GM19351 (cell line): ENCODE data around the gene GRAMD1B.

Experiments
- ATAC-seq: cut with Tn5 transposase; IDR thresholded peaks from one replicate; pipeline ENCODE4 v1.9.1; 2021; ENCODE audit warnings: mild to moderate bottlenecking, moderate library complexity; ENCODE audit not compliant: unreplicated experiment

Gene GRAMD1B

GRCh38 chr11:123584737-123585136 lies 154.7 kb downstream of the GRAMD1B start:
- no peak for ATAC-seq

- ATAC-seq = no peak
These were observed 155.1 kb downstream of the GRAMD1B start for GRCh38 chr11:123585206-123585605.

DNA sequence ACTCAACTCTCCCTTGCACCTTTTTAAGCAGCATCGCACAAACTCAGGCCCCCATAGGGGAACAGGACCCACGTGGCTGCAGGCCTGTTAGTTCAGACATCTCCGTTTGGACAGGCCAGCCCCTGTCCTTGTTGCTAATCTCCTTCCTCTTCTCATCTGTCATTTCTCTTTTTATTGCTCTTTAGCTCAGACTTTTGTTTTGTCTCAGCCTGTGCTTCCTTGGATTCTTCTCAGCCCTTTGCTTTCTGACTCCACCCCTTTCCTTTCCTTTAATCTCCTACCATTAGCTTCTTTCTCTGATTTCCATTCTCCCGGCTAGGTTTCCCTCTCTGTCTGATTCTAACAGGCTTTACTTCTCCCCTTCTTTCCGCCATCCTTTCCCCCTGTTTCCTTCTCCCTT lies 155.6 kb downstream of the GRAMD1B start:
- no peak for ATAC-seq

DNA sequence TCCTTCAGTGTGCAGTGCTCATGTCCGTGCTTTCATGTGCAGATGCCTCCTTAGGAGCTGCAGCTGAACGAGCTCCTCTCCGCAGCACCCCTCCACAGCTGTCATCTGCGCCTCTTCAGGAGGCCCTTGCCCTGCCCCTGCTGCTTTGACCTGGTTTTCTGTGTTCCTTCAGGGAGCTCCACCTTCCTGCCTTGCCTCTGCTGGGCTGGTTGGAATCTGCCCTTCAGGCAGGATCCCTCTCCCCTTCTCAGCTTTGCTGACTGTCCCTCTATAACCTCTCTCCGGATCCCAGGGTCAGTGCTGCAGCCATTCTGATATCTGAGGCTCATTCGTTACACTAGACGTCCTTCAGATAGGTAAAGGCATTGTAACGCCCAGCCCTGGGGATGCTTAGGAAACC lies 156.5 kb downstream of the GRAMD1B start:
- ATAC-seq = no peak

GRCh38 chr11:123587044-123587443 lies 157.0 kb downstream of the GRAMD1B start:
- ATAC-seq = no peak

DNA sequence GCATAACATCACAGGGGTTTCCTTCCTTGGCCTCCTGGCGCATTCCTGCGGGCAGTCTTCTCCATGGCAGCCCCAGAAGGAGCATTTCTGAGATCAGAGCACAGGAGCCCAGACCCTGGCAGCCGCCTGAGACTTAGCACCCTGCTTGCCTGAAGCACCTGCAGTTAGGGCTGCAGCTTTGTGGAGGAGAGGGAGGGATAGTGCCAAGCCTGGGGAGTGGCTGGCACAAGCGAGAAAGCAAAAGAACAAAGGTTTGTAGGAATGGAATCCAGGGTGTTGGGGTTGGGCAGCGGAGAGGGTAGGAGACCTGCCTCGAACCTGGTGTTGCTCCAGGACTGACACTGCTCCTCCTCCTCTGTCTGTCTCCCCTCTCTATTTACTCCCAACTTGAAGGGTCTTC lies 157.5 kb downstream of the GRAMD1B start:
- no peak for ATAC-seq

- no peak for ATAC-seq
These were observed 158.2 kb downstream of the GRAMD1B start for GRCh38 chr11:123588117-123588863.

DNA sequence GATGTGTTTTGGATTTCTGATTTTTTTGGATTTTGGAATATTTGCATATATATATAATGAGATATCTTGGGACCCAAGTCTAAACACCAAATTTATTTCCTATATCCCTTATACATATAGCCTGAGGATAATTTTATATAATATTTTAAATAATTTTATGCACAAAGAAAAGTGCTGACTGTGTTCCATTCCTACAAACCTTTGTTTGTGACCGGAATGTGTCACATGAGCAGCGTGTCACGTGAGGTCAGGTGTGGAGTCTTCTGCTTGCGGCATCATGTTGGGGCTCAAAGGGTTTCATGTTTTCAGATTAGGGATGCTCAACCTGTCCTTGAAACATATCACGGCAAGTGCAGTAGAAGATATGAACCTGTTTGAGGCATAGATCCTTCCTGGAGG lies 158.8 kb downstream of the GRAMD1B start:
- no peak for ATAC-seq

DNA sequence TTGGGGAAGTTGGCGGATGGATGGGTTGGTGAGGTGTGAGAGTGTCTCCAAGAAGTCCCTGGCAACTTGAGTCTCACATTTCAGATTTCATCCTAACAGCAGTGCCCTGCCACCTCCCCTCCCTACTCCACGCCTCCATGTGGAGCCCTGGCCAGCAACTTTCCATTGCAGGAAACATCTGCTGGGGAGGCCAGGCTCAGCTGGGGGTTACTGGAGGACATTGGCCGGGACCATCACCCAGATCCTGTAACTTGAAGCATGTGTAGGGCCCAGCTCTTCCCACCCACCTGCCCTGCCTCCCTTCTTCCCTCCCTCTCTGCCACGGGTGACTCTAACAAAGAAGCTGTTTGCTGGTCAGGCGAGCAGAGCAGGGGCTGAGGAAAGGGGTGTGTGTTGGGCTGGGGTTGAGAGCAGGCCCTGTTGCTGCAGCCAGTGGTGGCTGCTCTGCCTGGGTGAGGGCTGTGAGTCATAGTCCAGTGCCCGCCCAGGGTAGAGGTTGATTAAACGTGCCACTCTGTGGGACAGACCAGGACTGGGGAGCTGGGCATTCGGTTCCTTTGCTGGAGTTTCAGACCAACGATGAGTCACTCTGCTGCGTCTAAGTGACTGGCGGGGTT lies 160.3 kb downstream of the GRAMD1B start:
- ATAC-seq = no peak

- no peak for ATAC-seq
These were observed 163.5 kb downstream of the GRAMD1B start for GRCh38 chr11:123593570-123593969.

DNA sequence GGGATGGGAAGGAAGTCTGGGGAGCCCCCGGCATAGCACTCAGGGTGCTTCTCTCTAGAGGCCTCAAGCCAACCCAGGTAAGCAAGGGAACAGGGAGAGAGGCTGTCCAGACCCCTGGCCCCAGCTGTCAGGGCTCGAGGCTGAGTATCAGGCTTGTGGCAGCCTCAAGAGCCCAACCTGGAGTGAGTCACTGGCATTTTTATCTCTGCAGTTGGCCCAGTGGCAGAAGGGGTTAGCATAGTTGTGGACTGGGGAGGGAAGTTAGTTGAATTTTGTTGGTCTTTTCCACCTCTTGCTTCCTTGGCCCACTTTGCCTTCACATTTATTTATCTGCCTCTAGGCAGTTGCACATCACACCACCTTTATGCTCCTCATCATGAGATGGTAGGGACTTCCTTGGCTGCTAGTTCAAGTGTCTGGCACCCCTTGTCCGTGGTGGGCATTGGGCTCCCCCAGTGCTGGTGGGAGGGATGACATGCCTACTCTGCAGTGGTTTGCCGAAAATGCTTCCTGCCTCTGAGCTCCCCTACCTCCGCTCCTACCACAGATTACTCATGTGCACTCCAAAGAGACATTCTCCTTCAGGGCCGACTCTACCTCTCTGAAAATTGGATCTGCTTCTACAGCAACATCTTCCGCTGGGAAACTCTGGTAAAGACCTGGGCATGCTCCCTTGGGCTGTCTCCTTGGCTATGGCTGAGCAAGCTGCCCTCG lies 164.3 kb downstream of the GRAMD1B start:
- ATAC-seq = no peak

DNA sequence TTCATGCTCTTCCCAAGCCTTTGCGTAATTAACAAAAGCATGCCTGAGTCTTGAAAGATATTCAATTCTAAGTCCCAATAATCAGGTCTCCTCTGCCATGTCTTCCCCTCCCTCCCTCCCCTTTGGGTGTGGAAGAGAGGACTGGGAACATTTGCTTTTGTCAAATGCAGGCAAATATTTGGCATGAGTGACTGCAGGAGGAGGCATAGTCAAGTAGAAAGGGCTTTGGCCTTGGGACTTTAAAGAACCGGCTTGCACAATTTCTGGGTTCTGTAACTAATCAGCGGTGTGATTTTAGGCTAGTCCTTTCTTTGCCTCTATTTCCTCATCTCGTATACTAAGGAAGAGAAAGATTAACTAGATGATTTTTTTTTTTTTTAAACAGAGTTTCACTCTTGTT lies 164.9 kb downstream of the GRAMD1B start:
- no peak for ATAC-seq

DNA sequence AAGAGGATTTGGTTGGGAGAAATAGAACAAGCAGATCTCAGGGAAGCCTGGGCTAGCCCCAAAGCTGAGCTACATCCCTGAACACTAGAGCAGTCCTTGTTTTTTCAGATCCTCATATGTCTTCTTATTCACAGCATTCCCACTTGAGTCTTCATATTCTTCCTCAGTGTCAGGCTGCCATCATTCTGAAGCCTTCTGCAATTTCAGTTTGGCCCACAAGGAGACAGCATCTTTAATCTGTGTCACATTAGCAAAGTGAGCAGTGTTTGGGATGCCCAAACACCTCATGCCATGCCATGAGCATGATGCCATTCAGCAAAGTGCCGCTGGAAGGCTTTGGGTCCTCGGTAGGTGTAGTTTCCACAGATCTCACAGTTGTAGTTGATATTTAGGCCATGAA lies 167.8 kb downstream of the GRAMD1B start:
- no peak for ATAC-seq

GRCh38 chr11:123601136-123601535 lies 171.1 kb downstream of the GRAMD1B start:
- ATAC-seq = no peak

DNA sequence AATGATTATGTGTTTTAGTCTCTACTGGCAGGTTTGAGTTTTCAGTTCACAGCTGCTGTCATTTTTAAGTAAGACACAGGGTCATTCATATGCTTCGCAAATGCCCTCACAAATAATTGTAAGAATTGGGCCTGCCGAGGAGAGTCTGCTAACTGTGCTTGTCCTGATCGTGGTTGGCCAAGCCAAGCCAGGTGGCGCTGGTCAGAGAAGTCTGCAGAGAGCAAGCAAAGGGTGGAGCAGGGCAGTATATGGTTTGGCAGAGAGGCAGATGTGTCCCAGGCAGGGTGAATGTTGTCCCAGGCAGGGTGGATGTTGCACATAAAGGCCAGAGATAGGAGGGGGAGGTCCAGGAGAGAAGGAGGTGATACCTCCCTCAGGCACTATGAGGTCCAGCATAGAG lies 171.7 kb downstream of the GRAMD1B start:
- no peak for ATAC-seq

DNA sequence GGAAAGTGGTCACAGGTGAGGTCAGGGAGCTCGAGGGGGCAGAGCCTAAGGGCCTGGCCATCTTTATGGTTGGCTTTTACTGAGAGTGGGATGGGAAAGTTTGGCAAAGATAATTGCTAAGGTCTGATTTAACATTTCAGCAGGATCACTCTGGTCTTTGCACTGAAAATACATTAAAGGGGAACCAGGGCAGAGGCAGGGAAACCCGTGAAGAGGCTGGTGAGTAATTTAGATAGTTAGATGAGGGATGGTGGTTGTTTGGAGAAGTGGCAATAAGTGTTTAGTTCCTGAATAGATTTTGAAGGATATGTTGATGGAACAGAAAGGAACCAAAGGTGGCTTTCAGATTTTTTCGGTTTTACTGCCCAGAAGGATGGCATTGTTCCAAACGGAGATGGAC lies 173.6 kb downstream of the GRAMD1B start:
- no peak for ATAC-seq

DNA sequence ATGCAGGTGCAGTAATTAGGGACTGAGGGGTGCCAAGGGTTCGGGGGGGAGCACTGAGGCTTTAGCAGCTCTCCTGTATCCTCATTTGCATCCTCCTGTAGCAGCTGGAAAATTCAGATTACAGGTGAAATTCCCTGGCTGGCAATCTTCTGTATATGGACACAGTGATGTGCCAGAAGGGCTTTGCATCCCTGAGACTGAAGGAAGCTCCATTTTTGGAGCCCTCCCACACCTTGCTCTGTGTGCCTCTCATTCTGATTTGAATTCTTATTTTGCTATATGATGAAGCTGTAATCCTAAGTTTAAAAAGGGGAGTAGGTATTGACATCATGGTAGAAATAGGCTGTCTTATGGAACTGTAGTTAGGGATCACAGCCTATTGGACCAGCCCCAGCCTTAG lies 177.7 kb downstream of the GRAMD1B start:
- no peak for ATAC-seq

DNA sequence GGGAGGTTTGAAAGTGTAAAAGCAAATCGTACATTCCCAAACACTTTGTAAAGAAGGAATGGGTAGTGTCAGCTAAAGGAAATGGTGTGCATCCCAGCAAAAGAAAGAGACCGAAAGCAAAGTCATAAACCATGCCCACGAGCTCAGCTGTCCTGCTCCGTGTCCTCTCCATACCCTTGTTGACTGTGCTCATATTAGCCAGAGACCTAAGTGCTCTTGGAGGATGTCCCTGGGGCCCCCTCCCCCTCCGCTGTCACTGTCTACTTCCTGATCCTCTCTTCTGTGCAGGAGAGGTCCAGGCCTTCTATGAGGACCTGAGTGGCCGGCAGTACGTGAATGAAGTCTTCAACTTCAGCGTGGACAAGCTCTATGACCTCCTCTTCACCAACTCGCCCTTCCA lies 178.3 kb downstream of the GRAMD1B start:
- no peak for ATAC-seq

GRCh38 chr11:123608945-123609344 lies 178.9 kb downstream of the GRAMD1B start:
- no peak for ATAC-seq

DNA sequence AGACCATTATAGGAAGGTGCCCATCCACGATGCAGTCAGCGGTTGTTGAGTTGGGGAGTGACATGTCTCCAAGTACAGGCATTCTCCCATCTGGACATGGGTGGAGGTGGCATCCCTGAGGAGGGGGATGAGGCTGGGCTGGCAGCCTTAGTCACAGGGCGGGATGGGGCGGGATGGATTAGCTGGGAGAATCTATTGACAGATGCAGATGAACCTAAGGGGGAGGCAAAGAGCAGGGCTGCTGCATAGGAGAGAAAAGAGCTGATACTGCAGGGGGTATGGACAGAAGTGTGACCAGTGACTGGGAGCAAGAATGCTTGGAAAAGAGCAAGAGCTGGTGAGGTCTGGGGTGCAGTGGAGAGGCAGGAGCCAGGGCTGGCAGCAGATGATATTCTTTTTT lies 181.6 kb downstream of the GRAMD1B start:
- no peak for ATAC-seq

- no peak for ATAC-seq
These were observed 186.6 kb downstream of the GRAMD1B start for GRCh38 chr11:123616505-123617198.

DNA sequence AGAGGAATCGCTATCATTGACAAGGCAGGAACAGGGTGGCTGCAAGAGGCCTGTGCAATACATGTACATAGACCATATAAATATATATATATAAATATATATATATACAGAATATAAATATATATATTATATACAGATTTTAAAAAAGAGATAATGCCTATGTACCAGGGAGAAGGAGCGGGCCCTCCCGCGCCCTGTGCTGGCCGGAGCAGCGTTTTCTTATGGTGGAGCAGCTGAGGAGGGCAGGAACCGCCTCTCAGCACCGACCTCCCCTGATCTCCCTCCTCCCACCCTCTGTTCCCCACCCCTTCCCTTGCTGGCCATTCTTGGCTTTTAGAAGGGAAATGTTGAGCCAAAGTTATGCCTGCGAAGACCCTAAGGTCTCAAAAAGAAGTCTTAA lies 192.5 kb downstream of the GRAMD1B start:
- ATAC-seq = no peak
